NCI-H2107 treated with DMSO at 0.1 percent for 48 hours (cell line): ENCODE measurements around the gene WDR6.

Experiments
- DNase-seq: peaks from one replicate; lab custom pipeline; 2025; ENCODE audit not compliant: unreplicated experiment; lab: John Stamatoyannopoulos, UW

Gene WDR6

DNA sequence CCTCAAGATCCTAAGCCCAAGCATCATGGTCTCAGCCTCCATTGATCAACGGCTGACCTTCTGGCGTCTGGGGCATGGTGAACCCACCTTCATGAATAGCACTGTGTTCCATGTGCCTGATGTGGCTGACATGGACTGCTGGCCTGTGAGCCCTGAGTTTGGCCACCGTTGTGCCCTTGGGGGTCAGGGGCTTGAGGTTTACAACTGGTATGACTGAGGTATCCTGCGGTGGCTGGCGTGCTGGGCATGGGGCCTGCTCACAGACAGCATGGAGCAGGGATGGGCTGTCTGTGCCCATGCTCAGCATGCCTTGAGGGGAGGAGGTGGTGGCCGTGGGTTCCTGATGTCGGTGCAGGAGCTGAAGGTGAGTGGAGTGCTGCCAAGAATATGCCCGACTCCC lies 7.9 kb downstream of the WDR6 start:
- no peak for DNase-seq

DNA sequence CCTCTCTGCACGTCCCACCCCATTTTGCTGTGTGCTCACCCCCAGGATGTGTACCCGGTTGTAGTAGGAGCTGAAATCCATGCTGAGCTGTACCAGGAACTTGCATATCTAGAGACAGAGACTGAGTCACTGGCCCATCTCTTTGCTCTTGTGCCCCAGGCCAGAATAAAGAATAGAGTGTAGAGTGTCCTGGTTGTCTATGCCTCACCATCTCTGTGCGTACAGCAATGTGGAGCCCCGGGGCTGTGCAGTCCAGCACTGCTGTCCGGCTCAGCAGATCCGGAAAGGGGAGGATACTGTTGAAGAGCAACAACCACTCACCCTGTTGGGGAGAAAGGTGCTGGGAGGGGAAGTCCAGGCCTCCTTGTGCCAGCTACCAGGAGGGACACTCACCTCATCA lies 8.6 kb downstream of the WDR6 start:
- DNase-seq, result no peak

- DNase-seq, result no peak
Measured at GRCh38 chr3:49016414-49017228, 9.4 kb downstream of the WDR6 start.

GRCh38 chr3:49017229-49017970 lies 10.2 kb downstream of the WDR6 start:
- DNase-seq, result no peak

- DNase-seq, result no peak
Measured at GRCh38 chr3:49017971-49018706, 10.9 kb downstream of the WDR6 start, which contains the start of gene DALRD3. TSS of gene DALRD3 (minus strand) at chr3:49018580. CDS start at chr3:49018564, 16 bp downstream.

- DNase-seq, result no peak
Measured at GRCh38 chr3:49018707-49019006, 11.5 kb downstream of the WDR6 start.

DNA sequence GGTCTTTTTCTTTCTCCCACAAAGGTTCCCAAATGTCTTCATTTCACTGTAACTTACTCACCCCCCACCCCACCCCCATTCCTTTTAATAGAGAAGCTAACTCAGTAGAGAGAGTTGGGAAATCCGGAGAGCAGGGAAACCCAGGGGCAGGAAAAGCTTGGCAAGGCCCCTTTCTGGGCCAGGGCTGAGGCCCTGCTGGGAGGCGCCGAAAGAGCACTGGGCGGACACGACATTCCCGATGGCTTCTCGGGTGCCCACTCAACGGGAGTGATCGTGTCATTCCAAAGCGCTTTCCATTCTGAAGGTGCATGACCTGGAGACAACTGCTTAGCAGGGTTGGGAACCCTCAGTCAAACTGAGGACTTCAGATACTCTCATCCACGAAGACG lies 12.7 kb downstream of the WDR6 start:
- DNase-seq, result no peak

DNA sequence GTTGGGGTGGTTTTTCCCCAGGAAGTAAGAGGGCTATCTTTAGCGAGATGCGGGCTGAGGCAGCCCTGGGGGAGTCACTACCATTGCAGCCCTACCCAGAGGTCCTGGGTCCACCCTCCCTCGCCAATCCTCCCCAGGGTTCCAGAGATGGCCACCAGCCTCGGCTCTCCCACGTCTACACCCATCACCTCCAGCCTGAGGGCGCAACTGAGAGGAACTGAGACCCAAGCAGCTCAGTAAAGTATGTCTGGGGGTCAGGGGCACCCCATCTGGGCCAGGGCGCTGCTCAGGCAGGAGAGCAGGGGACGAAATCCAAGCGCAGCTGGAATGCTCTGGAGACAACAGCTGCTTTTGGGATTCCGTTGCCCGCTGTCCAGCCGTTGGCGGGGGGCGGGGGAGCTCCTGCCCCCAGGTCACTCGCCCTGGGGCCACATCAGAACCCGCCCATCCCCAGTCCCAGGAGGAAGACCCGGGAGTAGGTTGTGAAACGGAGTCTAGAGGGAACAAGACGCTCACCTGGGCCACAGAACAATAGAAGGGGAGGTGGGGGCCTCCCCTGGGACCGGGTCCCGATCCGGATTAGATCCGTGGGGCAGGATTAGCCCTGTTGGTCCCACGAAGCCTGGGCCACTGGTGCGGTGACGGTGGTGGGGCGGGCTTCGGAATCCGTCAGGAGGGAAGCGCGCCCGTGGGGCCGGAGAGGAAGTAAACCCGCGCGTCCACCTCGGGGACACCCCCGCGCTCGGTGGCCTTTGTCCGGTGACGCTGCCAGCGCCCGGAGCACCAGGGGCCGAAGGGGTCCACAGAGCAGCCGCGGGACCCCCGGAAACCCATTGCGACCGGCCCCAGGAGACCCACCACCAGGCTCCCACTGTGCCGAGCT lies 13.4 kb downstream of the WDR6 start:
- no peak for DNase-seq

- peak; percentile 80 for DNase-seq
Measured at GRCh38 chr3:49021213-49021812, 14.1 kb downstream of the WDR6 start.

- peak; percentile 80 for DNase-seq
Measured at GRCh38 chr3:49021813-49022687, 14.9 kb downstream of the WDR6 start, which contains the start of gene NDUFAF3. TSS of gene NDUFAF3 (plus strand) at chr3:49022121. CDS start at chr3:49022145, 24 bp downstream.

DNA sequence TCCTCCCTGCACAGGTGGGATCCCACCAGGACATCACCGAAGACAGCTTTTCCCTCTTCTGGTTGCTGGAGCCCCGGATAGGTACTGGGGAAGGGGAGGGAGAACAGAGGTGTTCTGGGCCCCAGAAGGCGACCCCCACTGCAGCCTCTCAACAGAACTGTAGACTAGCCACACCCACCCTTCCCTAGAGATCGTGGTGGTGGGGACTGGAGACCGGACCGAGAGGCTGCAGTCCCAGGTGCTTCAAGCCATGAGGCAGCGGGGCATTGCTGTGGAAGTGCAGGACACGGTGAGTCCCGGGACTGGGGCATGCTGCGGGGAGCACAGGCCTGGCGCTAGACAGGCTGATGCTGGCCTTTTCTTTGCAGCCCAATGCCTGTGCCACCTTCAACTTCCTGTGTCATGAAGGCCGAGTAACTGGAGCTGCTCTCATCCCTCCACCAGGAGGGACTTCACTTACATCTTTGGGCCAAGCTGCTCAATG lies 15.5 kb downstream of the WDR6 start:
- no peak for DNase-seq

DNA sequence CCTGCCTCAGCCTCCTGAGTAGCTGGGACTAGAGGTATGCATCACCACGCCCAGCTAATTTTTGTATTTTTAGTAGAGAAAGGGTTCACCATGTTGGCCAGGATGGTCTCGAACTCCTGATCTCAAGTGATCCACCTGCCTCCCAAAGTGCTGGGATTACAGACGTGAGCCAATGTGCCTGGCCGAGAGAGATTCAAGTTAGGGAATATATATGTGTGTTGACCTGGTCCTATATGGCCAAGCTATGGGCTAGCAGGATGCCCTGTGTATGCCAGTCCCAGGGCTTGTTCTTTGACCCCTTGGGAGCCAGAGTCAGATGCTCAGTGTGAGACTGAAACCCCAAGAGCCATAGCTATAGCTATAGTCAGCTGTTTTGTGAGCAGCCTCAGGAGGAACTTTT lies 16.6 kb downstream of the WDR6 start:
- DNase-seq, result no peak

DNA sequence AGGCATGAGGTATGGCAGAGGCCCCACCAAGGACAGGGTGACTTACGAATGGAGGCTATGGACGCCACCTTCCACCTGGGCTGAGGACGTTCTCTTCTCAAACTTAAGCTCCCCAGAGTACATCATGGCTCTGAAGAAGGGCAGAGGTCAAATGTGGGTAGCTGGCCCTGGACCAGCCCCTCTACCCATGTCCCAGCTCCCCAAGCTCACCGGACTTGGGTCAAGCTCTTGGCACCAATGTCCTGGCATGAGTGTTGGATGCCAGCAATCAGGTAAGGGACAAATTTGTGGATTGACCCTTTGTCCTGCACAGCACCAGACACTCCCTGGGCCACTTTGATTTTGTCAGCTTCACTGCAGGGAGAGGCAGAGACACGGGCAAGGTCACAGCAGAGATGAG lies 17.3 kb downstream of the WDR6 start:
- DNase-seq, result no peak

DNA sequence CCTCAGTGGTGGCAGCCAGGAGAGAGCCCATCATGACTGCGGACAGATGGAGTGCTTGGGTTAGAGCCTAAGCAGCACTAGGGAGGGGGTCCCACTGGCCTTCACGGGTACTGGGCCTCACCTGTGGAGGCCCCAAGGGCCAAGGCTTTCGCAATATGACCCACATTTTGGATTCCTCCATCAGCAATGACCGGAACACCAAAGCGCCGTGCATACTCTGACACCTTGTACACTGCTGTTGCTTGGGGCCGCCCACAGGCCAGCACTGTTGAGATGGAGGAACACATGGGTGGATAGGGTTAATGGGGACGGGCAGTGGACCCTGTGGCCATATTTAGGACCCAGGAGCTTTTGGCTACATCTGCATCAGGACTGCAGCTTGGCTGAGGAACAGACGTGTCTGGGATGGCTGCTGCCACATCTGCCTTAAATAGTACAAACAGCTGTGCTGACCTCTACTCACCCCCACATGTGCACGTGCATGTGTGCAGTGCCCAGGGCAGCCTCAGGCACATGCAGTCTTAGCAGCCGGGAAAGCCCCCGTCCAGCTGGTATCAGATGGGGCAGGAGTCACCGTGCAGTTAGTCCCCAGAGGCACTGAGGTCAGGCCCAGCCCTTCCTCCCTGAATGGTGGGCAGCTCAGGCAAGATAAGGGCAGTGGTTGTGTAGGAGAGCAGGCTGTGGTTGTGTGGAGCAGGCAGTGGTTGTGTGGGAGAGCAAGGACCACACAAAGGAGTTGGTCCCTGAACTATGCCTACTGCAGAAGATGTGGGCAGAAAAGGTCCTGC lies 18.0 kb downstream of the WDR6 start:
- DNase-seq, result no peak

GRCh38 chr3:49025793-49026520 lies 18.8 kb downstream of the WDR6 start:
- DNase-seq, result no peak

DNA sequence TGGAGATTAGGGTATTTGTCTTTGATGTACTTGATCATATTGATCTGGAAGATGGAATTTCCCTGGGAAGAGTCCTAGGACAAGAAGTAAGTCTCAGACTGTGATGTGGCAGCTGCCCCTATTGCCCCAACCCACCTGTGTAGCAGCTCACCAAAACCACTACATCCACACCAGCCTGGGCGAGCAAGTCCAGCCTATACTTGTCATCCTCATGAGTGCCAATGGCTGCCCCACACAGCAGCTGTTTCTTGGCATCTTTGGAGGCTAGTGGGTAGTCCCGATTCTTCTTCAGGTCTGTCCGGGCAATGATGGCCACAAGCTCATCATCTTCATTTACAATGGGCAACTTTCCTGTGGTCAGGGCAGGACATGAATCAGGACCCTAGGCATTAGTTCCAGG lies 19.3 kb downstream of the WDR6 start:
- DNase-seq, result no peak

DNA sequence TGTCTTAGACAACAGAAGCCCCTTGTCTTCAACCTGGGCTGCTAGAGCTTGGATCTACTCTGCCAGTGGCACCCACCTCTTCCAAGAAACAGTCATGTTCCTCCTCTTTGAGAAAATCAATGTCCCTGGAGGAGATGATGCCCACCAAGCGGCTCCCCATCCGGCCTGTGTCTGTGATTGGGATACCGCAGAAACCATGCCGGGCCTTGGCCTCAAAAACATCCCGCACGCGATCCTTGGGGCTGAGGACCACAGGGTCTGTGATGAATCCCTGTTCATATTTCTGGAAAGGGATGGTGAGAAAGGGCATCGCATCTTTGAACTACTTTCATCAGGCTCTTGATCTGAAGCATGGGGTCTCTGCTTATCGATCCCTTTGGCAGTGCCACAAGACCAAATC lies 20.4 kb downstream of the WDR6 start:
- no peak for DNase-seq

DNA sequence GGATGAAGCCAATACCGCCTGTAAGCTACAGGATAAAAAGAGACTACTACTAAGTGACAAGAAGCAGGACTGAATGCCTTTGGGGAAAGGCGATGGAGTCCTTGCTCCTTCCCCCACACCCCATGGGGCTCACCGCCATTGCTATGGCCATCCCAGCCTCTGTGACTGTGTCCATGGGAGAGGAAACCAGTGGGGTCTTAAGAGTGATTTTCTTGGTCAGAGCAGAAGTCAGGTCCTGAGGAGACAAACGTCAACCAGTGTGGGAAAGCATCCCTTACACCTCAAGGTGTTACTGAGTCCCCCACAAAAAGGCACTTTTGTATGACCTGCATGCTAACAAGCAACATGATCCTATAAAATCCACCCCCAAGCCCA lies 21.1 kb downstream of the WDR6 start:
- DNase-seq, result no peak
